A673 (cell line): Measurements from ENCODE around the gene FBXO34. TPM values are rescaled to one million over a fixed set of nuclear protein-coding genes. Genes with fewer than 3 reads are reported as not detected.

ENCODE experiments used
- BruUV-seq: library from RNA; stranded (reverse); fragments of 400-500 nt; replicated peaks from 2 replicates; lab custom pipeline; 2021; lab: Mats Ljungman, UMichigan
- CTCF ChIA-PET: fragments of 300-600 bp; sonication (Branson Sonifier 250); formaldehyde crosslinking; loops from one replicate; lab custom pipeline; 2022; ENCODE audit warnings: antibody characterized with exemption; lab: Charles Lee
- POLR2A ChIA-PET: fragments of 300-600 bp; sonication (Branson Sonifier 250); formaldehyde crosslinking; loops from one replicate; lab custom pipeline; 2022; ENCODE audit warnings: antibody characterized with exemption; ENCODE audit not compliant: low non-redundant PET; lab: Charles Lee
- DNase-seq: peaks from one replicate; pipeline ENCODE4 v3.0.0-alpha.2; 2015; ENCODE audit warnings: low spot score
- H3K27ac ChIP-seq: fragments of 200-600 bp; sonication (generic); 2 replicates; pipeline ENCODE4 v1.5.1; 2016; ENCODE audit warnings: mixed run types, low read depth, mild to moderate bottlenecking, mixed read lengths, antibody characterized with exemption, low read length; ENCODE audit not compliant: poor library complexity, severe bottlenecking
- H3K27me3 ChIP-seq: fragments of 200-600 bp; sonication (generic); replicated peaks from 2 replicates; pipeline ENCODE4 v1.6.1; 2017; ENCODE audit warnings: mixed run types, low read depth, mild to moderate bottlenecking, mixed read lengths, antibody characterized with exemption, low read length; ENCODE audit not compliant: insufficient read depth, poor library complexity
- H3K36me3 ChIP-seq: fragments of 200-600 bp; sonication (generic); 2 replicates; pipeline ENCODE4 v1.6.1; 2016; ENCODE audit warnings: mixed run types, mild to moderate bottlenecking, mixed read lengths, antibody characterized with exemption, low read length; ENCODE audit not compliant: insufficient read depth, poor library complexity, severe bottlenecking
- H3K4me1 ChIP-seq: fragments of 200-600 bp; sonication (generic); 2 replicates; pipeline ENCODE4 v1.6.1; 2017; ENCODE audit warnings: mixed run types, mild to moderate bottlenecking, mixed read lengths, antibody characterized with exemption, low read length; ENCODE audit not compliant: insufficient read depth, poor library complexity, severe bottlenecking
- H3K4me3 ChIP-seq: fragments of 200-600 bp; sonication (generic); 2 replicates; pipeline ENCODE4 v1.5.1; 2016; ENCODE audit warnings: low read depth, mixed run types, mild to moderate bottlenecking, mixed read lengths, low read length; ENCODE audit not compliant: poor library complexity, severe bottlenecking
- H3K9me3 ChIP-seq: fragments of 200-600 bp; sonication (generic); 2 replicates; pipeline ENCODE4 v1.6.1; 2016; ENCODE audit warnings: mixed run types, low read depth, mild to moderate bottlenecking, mixed read lengths, antibody characterized with exemption, low read length; ENCODE audit not compliant: poor library complexity, severe bottlenecking
- EZH2 ChIP-seq: fragments of 200-600 bp; sonication (generic); IDR thresholded peaks from 2 replicates; pipeline ENCODE4 v1.6.1; 2017; ENCODE audit warnings: borderline replicate concordance, low read depth, mild to moderate bottlenecking, mixed read lengths, antibody characterized with exemption, low read length; ENCODE audit not compliant: poor library complexity, severe bottlenecking
- intact Hi-C: fragments of 100-400 bp; cut with micrococcal nuclease; formaldehyde crosslinking; loops from one replicate; pipeline ENCODE4 v1.10.0; 2022; ENCODE audit not compliant: unreplicated experiment
- total RNA-seq: library from RNA; stranded (reverse); gene quantifications from 2 replicates; pipeline ENCODE4 v1.2.3, GENCODE V29; 2021
- TF ChIP-seq, protein P1 (sequence below): fragments of 300-800, 200-600 bp; sonication (generic); conservative IDR thresholded peaks from 2 replicates; pipeline ENCODE4 v1.5.1; 2017; ENCODE audit warnings: low read depth, mild to moderate bottlenecking, antibody characterized with exemption, low read length, moderate library complexity, mixed read lengths

The FBXO34 gene
- total RNA-seq, 1 experiment from 2014 or later, result 20.9 TPM

DNA sequence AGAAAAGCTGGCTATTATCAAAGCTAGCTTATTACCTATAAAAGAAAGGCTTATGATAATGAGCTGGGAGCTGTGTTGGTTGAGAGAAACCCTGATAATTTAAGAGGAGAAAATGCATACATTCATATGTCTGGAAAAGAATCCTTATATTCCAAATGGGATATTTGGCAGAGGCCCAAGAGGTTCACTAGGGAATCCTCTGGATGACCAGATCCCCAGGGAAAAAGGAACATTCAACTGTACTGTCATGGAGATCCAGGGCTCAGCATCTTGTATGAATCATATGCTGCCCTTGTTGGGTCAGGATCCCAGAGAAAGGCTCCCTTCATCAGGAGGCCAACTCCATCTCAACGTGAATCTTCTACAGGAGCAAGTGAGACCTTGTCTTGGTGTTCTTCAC lies 16.6 kb upstream of the FBXO34 start:
- no peak for TF ChIP-seq EZH2
- TF ChIP-seq, protein P1, sequence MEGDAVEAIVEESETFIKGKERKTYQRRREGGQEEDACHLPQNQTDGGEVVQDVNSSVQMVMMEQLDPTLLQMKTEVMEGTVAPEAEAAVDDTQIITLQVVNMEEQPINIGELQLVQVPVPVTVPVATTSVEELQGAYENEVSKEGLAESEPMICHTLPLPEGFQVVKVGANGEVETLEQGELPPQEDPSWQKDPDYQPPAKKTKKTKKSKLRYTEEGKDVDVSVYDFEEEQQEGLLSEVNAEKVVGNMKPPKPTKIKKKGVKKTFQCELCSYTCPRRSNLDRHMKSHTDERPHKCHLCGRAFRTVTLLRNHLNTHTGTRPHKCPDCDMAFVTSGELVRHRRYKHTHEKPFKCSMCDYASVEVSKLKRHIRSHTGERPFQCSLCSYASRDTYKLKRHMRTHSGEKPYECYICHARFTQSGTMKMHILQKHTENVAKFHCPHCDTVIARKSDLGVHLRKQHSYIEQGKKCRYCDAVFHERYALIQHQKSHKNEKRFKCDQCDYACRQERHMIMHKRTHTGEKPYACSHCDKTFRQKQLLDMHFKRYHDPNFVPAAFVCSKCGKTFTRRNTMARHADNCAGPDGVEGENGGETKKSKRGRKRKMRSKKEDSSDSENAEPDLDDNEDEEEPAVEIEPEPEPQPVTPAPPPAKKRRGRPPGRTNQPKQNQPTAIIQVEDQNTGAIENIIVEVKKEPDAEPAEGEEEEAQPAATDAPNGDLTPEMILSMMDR, result no peak
- Histone ChIP-seq H3K4me3 (no peak overlapping the region), H3K4me1 (no peaks in the 10 kb centered on the region), H3K27ac (no peak overlapping the region), H3K27me3 (no peaks in the 10 kb centered on the region), H3K9me3 (no peaks in the 10 kb centered on the region), H3K36me3 (no peaks in the 10 kb centered on the region)
- ChIA-PET CTCF (interaction anchor here (0.5 to 1.0 kb wide), 2 partner anchors 16 to 69 kb away, joined by 3 read pairs; no protein-coding TSS in a partner anchor), POLR2A (no interaction called here)
- intact Hi-C loops, result no loop called here
- DNase-seq, result no peak
- no TSS peak for BruUV-seq

DNA sequence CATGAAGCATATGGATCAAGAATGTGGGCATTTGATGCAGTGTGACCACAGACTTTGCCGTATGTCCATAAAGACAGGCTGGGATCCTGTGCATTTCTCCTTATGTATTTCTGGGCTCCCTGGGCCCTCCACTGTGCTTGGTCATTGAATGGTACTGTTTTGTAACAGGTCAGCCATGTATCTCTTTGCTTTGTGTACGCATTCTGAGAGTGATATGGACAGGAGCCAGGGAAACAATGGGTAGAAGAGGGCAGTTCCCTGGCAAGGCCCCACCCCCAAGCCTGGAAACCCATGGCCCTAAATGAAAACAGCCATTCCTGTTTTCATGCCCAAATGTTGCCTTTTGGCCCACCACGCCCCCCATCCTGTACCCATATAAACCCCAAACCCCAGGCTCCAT lies 15.2 kb upstream of the FBXO34 start:
- intact Hi-C loops, result no loop called here
- no peak overlapping the region for H3K4me3 ChIP-seq
- no TSS peak for BruUV-seq
- no peaks in the 10 kb centered on the region for H3K36me3 ChIP-seq
- no peak overlapping the region for H3K27ac ChIP-seq
- no peaks in the 10 kb centered on the region for H3K27me3 ChIP-seq
- no peak for DNase-seq
- no peaks in the 10 kb centered on the region for H3K4me1 ChIP-seq
- ChIA-PET POLR2A (no interaction called here), CTCF (no interaction called here)
- TF ChIP-seq EZH2, result no peak
- TF ChIP-seq, protein P1, result no peak
- H3K9me3 ChIP-seq, result no peaks in the 10 kb centered on the region

- intact Hi-C loops, result no loop called here
Observed at GRCh38 chr14:55256586-55256985, 14.6 kb upstream of the FBXO34 start.

More at GRCh38 chr14:55256586-55256985, 14.6 kb upstream of the FBXO34 start:
- no peaks in the 10 kb centered on the region for H3K4me1 ChIP-seq
- no peak for DNase-seq
- H3K36me3 ChIP-seq, result no peaks in the 10 kb centered on the region
- no peaks in the 10 kb centered on the region for H3K27me3 ChIP-seq
- no peak overlapping the region for H3K4me3 ChIP-seq
- no peak for TF ChIP-seq EZH2
- TF ChIP-seq, protein P1, result no peak
- ChIA-PET CTCF (no interaction called here), POLR2A (no interaction called here)
- no peaks in the 10 kb centered on the region for H3K9me3 ChIP-seq
- no peak overlapping the region for H3K27ac ChIP-seq
- BruUV-seq, result no TSS peak
